ENCODE results near the gene RCOR1.

RCOR1 gene

DNA sequence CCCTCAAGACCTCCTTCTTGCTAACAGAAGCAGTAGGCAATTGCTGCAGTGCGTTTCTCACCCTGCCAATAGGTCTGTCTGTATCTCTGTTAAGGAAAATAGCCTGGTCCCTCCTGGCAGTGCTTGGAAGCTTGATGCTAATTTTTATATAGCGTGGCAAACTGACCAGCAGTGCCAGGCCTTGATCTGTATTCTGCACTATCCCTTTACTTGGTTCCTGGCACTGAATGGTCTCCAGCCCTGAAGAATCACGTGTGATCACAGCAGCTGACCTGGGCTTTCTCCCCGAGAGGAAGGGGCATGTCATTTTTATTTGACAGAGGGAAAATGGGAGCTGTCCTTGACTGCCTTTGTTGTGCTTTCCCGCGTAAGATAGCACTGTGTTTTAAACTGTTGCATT lies 136.1 kb downstream of the RCOR1 start:
- peak in 1 of 2 donors; percentile 35 for DNase-seq

DNA sequence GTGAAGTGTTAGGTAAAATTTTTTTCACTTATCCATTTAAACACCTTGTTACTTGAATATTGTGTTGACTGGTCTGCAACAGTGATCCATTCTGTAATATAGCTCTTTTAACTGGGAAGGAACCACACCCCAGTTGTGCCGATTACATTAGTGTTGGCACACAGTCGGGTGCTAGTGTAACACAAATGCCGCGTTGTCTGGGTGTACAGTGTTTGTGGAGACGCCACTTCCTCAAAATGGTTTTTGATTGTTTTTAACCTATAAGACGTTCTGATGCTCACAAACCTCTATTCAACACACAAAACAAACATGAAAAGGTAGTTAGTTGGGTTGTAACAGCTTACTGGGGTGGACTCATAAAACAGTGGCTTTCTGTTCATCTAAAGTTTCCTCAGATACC lies 136.8 kb downstream of the RCOR1 start:
- no peak for DNase-seq

DNA sequence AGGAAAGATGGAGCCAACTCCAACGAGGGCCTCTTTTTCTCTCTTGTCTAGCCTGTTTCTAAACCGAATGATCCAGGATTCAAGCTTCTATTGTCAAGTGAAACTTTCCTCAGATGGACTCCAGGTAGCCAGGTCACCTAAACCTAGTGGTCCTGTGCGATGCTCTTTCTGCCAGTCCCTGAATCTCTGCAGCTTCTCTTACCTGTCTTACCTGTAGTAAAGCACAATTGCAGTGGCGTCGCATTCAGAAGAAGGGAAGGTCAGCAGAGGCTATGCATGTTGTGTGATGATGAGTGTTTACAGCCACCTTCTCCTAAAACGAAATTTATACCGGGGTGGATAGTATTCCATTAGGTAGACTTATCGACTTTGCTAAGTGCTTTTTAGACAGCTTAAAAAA lies 137.4 kb downstream of the RCOR1 start:
- DNase-seq: no peak

DNA sequence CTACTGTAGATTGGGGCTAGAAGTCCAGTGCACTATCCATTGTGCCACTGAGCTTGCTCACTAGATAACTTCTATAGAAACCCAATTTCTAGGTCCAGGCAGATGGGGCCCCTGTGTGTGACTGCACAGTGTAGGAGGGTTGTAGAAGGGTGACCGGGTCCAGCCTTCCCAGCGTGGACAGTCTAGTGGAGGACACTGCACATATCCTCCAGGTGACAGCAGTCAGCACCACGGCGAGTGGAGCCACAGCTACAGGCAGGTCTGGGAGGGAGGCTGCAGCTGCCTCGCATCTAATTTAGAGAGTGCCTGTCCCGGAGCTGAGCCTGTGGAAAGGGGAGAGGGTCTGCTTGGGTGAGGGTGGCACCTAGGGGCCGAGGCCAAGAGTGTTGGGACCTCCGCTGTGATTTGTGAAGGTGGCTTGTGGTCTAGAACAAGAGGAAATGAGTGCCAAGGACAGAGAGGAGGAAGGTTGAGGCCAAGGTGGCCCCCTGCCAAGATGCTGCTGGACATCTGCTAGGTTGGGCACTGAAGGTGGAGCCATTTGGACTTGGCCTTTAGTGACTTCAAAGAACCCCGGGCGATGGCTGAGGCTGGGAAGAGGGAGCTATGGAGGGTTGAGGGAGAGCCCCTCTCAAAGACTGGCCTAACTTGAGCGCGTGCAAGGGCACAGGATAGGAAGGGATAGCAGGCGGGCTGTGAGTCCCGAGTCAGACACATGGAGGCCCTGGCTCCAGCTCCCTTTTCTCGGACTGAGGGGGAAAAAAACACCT lies 138.8 kb downstream of the RCOR1 start:
- DNase-seq: no peak

DNA sequence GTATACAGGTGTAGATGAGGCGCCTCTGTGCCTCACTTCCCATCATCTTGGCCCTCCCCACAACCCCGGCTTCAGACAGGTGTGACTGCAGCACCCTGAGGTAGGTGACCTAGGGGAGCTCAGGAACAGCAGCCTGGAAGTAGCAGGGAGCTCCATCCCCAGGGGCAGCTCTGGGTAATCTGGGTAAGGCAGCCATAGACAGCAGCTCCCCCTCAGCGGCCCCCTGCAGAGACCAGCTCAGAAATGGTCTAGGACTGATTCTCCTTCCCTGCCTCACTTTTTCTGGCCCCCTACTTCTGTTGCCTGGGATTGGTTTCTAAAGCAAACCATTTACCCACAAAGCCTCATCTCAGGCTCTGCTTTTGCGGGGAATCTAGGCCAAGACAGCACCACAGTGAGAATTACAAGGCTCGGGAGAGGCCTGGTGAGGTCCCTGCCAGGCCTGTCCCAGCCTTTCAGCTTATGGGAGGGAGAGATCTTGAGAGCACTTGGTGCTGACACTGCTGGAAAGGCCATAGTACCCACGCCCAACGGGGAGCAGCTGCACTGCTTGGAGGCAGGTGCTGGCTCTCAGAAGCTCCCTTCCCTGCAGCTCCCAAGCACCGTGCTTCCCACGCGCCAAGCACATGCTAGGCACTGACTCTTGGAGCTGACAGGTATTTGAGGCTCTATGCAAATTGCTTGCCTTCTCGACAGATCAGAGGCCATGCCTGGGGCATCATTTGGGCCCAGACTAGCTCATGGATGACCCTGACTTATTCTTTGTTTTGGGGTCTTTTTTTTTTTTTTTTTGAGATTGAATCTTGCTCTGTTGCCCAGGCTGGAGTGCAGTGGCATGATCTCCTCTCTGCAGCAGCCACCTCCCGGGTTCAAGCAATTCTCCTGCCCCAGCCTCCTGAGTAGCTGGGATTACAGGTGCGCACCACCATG lies 139.7 kb downstream of the RCOR1 start:
- no peak for DNase-seq

DNA sequence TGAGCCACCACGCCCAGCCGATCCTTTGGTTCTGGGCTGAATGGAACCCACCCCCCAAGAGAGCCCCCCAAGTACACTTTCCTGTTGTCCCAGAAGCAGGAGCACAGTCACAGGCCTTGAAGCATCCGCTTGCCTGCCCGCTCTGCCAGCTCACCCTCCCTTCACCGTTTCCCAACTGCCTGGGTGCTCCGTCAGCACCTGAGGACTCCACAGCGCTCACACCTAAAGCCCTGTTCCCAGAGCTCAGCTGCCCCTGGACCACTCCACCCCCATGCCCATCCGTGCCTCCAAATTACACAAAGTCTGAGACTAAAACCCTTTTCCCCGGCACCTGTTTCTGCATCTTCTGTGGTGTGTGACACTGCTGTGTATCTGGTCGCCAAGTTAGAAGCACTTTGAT lies 140.5 kb downstream of the RCOR1 start:
- no peak for DNase-seq

DNA sequence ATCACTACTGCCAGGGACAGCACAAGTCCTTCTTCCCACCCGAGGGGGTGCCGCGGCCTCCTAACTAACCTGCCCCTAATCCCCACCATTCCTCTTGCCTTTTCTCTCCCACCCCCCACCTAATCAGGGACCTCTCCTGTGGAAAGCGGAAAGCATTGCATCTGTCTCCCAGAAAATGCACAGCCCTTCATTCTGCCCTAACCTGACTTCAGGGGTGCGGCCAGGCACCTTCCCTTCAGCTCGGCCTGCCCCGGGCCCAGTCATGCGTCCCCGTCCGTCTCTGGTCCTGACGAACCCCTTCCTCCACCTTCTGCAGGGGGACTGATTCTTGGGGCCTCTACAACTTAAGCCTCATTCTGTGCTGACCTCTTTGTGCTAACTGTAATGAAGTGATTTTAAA lies 140.9 kb downstream of the RCOR1 start:
- no peak for DNase-seq

DNA sequence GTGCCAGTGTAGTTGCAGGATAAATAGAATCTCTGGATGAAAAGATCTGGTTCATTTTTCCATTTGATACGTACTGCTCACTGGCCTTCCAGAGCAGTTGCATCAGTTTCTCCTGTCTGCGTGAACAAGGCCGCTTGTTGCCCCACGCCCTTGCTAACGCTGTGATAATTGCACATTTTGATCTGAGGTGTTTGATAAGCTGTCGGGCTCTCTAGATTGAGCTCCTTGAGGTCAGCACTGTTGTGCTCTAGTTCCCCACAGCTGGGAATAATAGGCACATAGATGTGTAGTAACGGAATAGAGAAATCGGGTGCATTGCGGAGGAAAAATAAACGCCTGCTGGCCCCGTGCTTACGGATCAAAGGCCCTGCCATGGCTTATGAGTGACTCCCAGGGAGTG lies 142.0 kb downstream of the RCOR1 start:
- no peak for DNase-seq

DNA sequence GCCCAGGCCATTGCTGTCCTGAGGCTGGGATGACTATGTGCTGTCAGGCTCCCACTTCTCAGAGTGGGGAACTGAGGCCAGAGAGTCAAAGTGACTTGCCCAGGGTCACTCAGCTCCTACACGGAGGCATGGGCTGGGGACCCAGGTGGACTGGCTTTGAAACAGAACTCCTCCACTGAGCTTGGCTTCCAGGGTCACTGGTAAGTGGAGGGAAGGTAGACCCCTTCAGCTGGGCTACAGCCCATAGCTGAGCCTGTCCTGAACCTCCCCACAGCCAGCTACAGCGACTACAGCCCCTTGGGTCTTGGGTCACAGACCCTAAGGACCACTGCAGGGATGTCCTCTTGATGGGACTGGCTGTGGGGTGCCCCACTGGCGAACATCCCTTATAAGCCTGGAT lies 144.5 kb downstream of the RCOR1 start:
- no peak for DNase-seq

DNA sequence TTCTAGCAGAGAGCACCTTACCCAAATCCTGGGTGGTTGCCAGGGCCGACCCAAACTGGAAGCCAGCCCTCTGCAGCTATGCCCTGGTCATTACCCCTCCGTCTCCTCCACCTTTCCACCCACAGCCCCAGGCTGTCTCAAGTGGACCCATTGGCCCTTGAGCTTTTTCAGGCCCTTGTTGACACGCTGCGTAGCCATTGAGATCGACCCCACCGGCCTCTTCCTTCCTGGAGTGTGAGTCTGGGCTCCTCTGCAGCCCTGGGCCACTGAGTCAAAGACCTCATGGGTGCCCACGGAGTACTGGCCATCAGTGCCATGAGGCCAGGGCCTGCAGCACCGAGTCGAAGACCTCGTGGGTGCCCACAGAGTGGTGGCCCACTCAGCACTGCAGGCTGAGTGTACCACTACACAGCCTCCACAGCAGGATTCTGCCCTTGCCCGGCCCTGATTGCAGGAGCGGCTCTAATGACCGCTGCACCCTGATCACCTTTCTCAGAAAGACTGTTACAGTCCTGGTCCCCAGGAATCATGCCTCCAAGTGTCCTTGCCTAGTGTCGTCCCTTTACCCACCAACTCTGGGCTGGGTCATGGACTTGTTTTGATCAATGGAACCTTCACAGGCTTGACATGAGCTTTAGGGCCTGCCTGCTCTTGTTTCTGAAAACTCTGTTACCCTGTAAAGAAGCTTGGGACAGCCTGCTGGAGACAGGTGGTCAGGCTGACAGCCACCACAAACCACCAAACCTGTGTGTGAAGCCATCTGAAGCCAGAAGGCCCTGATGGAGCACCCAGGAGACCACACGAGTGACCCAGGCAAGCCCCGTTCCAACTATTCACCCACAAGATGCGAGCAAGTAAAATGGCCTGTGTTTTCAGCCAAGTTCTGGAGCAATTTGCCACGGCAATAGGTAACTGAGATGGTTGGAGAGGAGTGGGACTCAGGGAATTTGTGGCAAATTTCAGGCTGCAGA lies 145.2 kb downstream of the RCOR1 start:
- no peak for DNase-seq

DNA sequence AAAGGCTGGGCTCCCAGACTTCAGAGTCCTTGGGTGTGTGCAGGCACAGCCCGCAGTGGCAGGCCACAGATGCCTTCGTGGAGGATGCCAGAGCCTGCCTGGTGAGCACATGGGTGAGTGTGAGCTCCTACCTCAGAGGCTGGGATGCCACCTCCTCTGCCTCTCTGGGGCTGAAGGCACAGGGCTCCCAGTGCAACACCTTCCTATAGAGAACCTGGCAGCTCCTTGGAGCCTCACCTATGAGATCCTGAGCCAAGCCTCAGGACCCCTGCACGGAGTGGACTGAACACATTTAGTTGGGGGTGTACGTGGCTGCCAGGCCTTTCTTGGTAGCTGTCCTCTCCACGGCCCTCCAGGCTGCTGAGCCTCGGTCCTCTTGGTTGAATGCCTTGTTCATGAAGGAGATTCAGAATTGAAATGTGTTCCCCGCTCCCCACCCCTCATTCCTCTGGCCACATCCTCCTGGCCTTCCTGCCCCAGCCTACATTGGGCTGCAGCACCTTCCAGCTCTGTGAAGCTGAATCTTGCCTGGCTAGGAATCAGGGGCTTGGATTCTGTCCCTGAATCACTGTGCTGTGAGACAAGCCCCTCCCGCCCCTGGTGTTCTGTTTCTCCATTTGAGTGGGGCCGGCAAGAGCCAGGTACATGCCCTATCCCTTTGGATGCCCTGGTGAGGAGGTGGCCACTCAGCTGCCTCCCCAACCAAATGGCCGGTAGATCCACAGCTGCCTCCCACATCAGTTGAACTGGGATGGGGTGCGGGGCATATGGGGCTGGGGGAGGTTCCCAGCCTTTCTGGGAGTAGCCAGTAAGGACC lies 146.1 kb downstream of the RCOR1 start:
- DNase-seq: no peak

DNA sequence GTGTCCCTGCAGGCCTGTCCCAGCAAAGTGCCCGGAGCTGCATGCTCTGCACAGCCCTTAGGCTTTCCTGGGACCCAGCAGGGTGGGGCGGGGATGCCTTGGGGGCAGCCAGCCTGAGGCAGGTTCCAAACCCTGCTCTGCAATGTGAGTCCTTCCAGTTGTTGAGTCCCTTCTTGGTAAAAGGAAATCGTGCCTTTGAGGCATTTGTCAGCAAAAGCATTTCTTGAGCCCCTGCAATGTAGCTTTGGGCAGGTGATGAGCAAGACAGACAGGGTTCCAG lies 146.7 kb downstream of the RCOR1 start:
- DNase-seq: no peak

DNA sequence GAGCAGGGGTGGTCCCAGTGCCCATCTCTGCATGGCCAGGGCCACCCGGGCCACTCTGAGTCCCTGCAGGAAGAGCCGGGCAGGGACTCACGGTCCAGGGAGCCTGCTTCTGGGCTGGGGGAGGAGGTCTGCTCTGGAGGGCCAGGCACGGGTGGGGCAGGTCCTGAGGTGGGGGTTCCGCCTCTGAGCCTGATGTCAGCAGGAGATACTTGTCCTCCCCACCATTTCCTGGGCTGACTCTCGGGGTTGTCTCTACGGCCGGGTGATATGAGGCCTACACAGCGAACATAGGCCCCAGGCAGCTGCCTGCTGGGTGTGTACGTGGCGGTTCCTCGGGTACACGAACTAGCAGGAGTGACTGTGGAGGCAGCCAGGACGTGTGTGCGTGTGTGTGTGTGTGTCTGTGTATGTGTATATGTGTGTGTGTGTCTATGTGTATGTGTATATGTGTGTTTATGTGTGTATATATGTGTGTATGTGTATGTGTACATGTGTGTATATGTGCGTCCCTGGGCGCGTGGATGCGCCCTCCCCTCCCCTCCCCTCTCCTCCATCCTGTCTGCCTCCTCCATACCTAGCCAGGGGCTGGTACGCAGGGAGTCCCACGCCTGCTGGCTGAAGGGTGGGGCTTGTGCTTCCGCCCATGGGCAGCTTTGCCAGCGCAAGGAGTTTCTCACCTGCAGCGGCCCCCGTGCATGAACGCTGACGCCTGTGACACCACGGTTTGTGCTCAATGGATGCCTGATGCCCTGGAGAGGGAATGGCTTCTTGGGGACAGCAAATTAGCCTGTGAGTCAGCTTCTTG lies 154.4 kb downstream of the RCOR1 start:
- DNase-seq: no peak

DNA sequence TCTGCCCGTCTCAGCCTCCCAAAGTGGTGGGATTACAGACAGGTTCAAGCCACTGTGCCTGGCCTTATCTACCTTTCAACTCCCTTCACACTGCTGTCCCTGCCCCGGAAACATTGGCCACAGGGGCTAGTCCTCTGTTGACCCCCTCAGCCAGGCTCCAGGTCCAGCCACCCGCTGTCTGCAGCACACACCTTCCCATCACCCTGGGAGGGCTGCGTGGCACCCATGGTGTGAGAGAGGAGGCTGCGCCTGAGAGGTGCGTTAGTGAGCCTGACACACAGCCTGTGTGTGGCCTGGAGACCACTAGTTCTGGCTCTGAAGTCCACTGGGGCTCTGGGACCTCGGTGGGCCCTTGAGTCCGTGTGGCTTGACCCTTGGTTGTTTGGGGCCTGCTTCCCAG lies 156.4 kb downstream of the RCOR1 start:
- no peak for DNase-seq

DNA sequence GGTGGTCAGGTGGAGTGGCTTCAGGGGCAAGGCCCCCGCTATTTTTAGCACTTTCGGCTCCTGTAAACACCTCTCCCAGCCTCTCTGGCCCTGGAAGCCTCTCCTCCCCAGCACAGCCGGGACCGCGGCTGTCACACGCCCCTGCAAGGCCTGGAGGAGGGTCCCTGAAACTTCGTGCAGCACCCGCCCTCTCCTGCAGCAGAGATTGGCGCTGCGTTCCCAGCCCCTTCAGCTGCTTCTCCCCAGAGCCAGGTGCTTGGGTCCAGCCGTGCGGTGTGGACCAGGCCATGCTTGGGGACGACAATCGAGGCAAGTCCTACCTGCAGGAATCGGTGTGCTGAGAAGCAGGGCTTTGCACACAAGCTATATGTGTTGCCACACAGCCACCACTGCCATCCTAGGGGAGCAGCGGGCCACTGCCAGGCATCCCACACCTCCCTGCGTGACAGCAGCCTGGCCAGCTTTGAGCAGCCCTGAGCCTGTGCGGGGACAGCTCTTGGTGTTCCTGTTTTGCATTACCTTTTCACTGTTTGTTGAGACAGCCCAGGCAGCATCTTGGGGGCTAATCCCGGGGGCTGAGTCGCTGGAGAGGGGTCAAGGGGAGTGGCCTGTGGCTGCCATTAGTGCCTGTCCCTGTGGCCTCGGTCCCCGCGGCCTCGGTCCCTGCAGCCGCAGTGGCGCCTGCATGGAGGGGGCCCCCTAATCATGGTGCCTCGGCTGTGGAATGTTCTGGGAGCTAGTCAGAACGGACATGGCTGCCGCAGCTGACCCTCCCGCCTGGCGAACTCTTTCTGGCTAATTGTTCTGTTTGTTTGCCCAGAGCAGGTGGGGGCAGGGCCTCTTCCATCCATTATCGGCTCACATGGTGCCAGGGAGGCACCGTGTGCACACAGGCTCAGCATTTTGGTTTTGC lies 157.2 kb downstream of the RCOR1 start:
- no peak for DNase-seq

DNA sequence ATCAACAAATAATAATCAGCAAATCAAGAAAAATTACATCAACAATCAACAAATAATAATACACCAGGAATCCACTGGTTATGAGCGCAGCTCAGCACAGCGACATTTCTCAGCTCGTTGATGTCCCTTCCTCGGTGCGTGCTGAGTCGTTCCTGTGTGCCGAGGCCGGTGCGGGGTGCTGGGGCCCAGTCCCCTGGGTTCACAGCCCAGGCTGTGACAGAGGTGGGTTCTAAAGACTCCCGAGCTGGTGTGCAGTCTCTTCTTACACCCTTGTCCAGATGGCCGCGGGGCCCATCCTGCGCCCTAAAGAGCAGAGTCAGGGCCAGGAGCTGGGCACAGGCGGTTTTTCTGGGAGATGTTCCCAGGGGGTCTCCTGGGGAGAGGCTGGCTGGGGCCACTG lies 157.9 kb downstream of the RCOR1 start:
- no peak for DNase-seq

DNA sequence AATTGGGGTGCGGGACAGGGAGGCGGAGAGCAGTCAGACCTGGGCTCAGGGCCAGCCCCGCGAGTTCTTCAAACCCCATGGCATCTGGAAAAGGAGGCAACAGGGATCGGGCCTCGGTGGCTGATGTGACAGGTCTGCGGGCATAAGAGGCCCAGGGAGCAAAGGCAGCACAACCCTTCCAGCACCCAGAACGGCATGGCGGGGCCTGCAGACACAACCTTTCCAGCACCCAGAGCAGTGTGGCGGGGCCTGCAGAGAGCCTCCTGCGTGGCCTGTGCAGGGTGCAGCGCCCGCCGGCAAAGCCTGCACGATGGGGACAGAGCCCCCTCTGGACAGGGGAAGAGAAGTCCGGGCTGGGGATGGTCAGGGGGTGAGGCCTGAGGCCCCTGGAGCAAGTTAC lies 158.6 kb downstream of the RCOR1 start:
- DNase-seq: no peak

DNA sequence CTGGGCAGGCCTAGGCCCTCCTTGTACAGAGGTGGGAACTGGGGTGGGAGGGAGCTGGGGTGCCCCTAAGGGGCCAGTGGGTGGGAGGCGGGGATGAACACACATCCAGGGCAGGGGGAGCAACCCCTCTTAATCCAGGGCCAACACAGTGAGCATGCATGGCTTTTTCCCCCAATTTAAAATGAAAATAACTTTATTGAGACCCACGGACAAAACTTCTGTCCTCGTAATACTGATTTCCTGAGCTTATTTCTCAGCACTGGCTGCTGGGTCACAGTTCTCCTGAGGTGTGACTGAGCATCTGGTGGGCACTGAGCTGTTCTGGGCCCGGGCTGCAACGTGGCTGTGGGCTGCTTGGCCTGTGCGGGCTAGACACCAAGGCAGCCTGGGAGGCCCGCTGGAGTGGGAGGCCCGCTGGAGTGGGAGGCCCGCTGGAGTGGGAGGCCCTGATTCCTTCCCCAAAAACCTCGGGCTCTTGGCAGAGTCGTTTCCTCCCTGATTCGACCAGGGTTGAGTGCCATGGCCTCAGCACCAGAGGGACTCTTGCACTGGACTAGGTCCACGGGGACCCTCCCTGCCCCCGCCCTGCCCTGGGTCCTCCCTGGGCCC lies 159.9 kb downstream of the RCOR1 start:
- no peak for DNase-seq

DNA sequence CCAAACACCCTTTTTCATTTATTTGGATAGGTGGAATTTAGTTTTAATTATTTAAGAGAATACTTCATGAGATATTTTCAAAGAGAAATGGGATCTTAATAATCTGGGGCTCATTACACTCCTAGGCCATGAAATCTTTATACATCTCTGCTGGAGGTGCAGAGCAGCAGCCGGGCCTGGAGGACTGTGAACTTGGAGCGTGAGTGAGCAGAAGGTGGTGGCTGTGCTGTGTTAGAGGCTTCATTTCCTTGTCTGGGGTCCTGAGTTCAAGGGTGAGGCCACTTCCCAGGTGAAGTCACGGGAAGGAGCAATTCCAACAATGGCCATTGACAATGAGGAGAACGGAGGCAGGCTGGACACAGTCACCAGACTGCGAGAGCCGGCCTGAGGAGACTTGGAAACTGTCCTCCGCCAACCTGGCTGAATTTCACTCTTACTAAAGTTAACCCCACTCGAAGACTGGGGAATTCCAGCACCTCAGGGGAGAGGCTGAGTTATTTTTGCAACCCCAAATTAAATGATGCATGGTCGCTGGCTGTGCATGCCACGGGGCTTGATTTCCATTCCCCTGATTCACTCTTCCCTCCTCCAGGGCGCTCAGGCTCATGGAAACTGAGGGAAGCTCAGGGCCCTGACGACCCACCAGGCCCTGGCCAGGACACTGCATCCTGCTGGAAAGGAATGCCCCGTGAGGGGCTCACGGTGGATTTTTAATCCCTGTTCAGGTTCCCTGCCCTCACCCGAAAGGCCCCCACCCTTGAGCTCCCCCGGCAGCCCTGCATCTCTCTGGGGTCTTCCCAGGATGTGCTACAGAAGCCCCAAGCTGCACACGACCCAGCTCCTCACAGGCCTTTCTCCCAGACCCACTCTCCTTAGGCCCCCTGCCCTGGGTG lies 162.2 kb downstream of the RCOR1 start:
- no peak for DNase-seq
